Tibial artery (tissue), 4 donors: Measurements from ENCODE around the gene KCNA1.

Experiments
- DNase-seq, 2 donors: peaks; one replicate each; pipeline ENCODE4 v3.0.0-alpha.2; 2019
- H3K27ac ChIP-seq, 2 donors: fragments of 200-600 bp; sonication (generic) in 1 of 2; 1 replicate in 1 of 2; 2 replicates in 1 of 2; pipeline ENCODE4 v1.5.1; 2018 to 2019; ENCODE audit warnings: mild to moderate bottlenecking in 1 of 2
- H3K27me3 ChIP-seq, 2 donors: fragments of 200-600 bp; sonication (generic) in 1 of 2; one replicate each; pipeline versions ENCODE4 v1.5.1 to v1.6.0; 2016 to 2019
- H3K36me3 ChIP-seq, 3 donors: fragments of 200-600 bp; sonication (generic) in 2 of 3; one replicate each; pipeline ENCODE4 v1.5.1; 2016 to 2019; ENCODE audit warnings: mild to moderate bottlenecking in 2 of 3
- H3K4me1 ChIP-seq, 4 donors: fragments of 200-600 bp; sonication (generic) in 2 of 4; 1 replicate in 3 of 4; 2 replicates in 1 of 4; pipeline ENCODE4 v1.5.1; 2016 to 2019
- H3K4me3 ChIP-seq, 2 donors: fragments of 200-600 bp; sonication (generic) in 1 of 2; 1 replicate in 1 of 2; 2 replicates in 1 of 2; pipeline ENCODE4 v1.5.1; 2018 to 2019; ENCODE audit warnings: mild to moderate bottlenecking in 2 of 2
- H3K9me3 ChIP-seq, 3 donors: fragments of 200-600 bp; sonication (generic) in 1 of 3; one replicate each; pipeline ENCODE4 v1.5.1; 2016 to 2019
- CTCF ChIP-seq, 2 experiments: fragments of 200-600 bp in 1 of 2; fragments of 450-650 bp in 1 of 2; IDR thresholded peaks; one replicate each; pipeline ENCODE4 v1.5.1; 2017 to 2019; ENCODE audit warnings: antibody characterized with exemption in 2 of 2, mild to moderate bottlenecking in 1 of 2, moderate library complexity in 1 of 2
- intact Hi-C: fragments of 100-400 bp; cut with DNase I; formaldehyde crosslinking; loops from one replicate; pipeline ENCODE4 v1.15.0; 2023; ENCODE audit warnings: low total_unique reads

The KCNA1 gene

GRCh38 chr12:4911316-4911994 is 1.8 kb downstream of the KCNA1 start:
- peaks cover 0 to 3% (median 0%) of the 10 kb centered on the region in 3 donors for H3K9me3 ChIP-seq
- peaks cover 2 to 77% of the 10 kb centered on the region in 2 donors for H3K27me3 ChIP-seq
- DNase-seq = no peak
- peak overlapping the region in 1 of 2 donors; percentile 42 for H3K4me3 ChIP-seq
- no peak for TF ChIP-seq CTCF (IDR thresholded peaks at IDR 0.05)
- no peaks in the 10 kb centered on the region for H3K36me3 ChIP-seq
- H3K27ac ChIP-seq = no peak overlapping the region
- H3K4me1 ChIP-seq = peaks cover 0 to 29% (median 26%) of the 10 kb centered on the region in 4 donors
- intact Hi-C loops = no loop called here

- DNase-seq = no peak
- Histone ChIP-seq H3K4me1 (peaks cover 0 to 17% (median 14%) of the 10 kb centered on the region in 4 donors), H3K9me3 (peaks cover 0 to 3% (median 0%) of the 10 kb centered on the region in 3 donors), H3K36me3 (no peaks in the 10 kb centered on the region), H3K27ac (no peak overlapping the region), H3K4me3 (no peak overlapping the region), H3K27me3 (peaks cover 2 to 45% of the 10 kb centered on the region in 2 donors)
- intact Hi-C loops = no loop called here
- no peak for TF ChIP-seq CTCF (IDR thresholded peaks at IDR 0.05)
Measured at GRCh38 chr12:4914720-4915119, 5.0 kb downstream of the KCNA1 start.

DNA sequence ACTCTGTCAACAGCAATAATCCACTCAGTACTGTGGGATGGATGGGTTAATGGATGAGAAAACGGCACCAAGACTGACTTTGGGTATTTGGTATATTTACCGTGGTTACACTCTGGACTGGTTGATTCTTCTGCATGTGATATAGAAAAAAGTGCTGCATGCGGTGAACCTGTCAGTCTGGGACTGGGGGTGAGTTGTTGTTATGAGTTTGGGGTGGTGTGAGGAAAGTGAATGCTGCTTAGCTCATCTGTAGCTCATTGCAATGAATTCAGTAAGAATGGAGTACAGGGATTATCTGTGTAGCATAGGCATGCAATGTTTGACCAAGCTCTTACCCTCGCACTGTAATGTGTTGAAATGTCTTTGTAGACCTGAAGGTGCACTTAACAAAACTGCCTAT is 6.0 kb downstream of the KCNA1 start:
- intact Hi-C loops = no loop called here
- Histone ChIP-seq H3K4me1 (peaks cover 0 to 7% (median 6%) of the 10 kb centered on the region in 4 donors), H3K27ac (no peak overlapping the region), H3K27me3 (peaks cover 0 to 35% of the 10 kb centered on the region in 2 donors), H3K36me3 (no peaks in the 10 kb centered on the region), H3K4me3 (no peak overlapping the region), H3K9me3 (peaks cover 0 to 3% (median 0%) of the 10 kb centered on the region in 3 donors)
- DNase-seq = no peak
- no peak for TF ChIP-seq CTCF (IDR thresholded peaks at IDR 0.05)

GRCh38 chr12:4918950-4919660 is 9.4 kb downstream of the KCNA1 start:
- Histone ChIP-seq H3K9me3 (no peaks in the 10 kb centered on the region), H3K27ac (no peak overlapping the region), H3K36me3 (no peaks in the 10 kb centered on the region), H3K4me1 (no peaks in the 10 kb centered on the region), H3K27me3 (peaks cover 0 to 17% of the 10 kb centered on the region in 2 donors), H3K4me3 (no peak overlapping the region)
- DNase-seq = no peak
- intact Hi-C loops = no loop called here
- TF ChIP-seq CTCF (IDR thresholded peaks at IDR 0.05) = no peak

DNA sequence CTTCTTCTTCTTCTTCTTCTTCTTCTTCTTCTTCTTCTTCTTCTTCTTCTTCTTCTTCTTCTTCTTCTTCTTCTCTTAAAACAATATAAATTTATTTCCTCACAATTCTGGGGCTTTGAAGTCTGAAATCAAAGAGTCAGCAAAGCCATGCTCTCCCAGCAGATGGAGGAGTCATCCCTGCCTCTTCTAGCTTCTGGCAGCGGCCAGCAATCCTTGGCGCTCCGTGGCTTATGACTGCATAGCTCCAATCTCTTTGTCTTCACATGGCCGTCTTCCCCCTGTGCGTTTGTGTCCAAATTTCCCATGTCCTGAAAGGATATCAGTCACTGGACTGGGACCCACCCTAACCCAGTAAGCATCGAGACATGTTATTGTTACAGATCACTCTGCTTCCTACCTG is 22.9 kb downstream of the KCNA1 start:
- peaks cover 0 to 48% of the 10 kb centered on the region in 2 donors for H3K27me3 ChIP-seq
- no peak overlapping the region for H3K27ac ChIP-seq
- H3K4me3 ChIP-seq = no peak overlapping the region
- TF ChIP-seq CTCF (IDR thresholded peaks at IDR 0.05) = no peak
- H3K4me1 ChIP-seq = no peaks in the 10 kb centered on the region
- intact Hi-C loops = no loop called here
- no peaks in the 10 kb centered on the region for H3K36me3 ChIP-seq
- DNase-seq = no peak
- no peaks in the 10 kb centered on the region for H3K9me3 ChIP-seq
